NCI-H2196 (cell line): Measurements from ENCODE around the gene ACAP1.

ENCODE experiments used
- DNase-seq: peaks from one replicate; lab custom pipeline; 2025; ENCODE audit not compliant: unreplicated experiment; lab: John Stamatoyannopoulos, UW

Gene ACAP1

GRCh38 chr17:7383742-7384488 is 47.6 kb downstream of the ACAP1 start:
- DNase-seq: peak; percentile 56

GRCh38 chr17:7384489-7385081 is 48.3 kb downstream of the ACAP1 start:
- DNase-seq: no peak

DNA sequence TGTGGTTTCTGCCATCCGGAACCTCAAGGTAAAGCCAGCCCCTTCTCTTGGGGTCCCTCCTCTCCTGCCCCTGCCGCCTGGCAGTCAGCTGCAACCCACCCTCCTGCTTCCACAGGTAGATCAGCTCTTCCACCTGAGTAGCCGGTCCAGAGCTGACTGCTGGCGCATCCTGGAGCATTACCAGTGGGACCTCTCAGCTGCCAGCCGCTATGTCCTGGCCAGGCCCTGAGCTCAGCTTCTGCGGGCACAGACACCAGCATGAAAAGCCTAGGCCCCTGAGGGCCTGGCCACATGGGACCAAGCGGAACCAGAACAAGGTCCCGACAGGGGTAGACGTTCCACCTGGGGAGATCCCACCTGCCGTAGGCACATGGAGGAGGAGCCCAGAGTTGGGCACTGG is 52.5 kb downstream of the ACAP1 start:
- DNase-seq: no peak

GRCh38 chr17:7389924-7390910 is 53.9 kb downstream of the ACAP1 start:
- DNase-seq: no peak

DNA sequence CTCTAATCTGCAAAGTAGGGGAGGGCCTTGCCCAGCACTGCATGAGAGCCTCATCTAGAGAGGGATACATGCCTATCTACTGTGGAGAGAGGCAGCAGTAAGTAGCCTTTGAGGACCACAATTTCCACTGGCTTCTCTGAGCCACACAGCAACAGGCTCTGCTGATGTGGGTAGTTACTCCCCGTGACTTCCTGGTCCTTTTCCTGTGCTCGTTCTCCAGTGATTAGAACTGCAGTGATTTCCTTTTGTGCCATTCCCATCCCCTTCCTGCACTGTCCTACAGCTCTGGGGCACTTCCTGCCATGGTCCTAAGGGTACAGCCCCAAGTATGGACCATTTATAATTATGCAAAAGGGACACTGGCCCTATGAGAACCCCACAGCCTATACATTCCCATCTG is 55.0 kb downstream of the ACAP1 start:
- no peak for DNase-seq

GRCh38 chr17:7392696-7393612 is 56.6 kb downstream of the ACAP1 start:
- DNase-seq: no peak

GRCh38 chr17:7393613-7394451 is 57.5 kb downstream of the ACAP1 start:
- DNase-seq: no peak

DNA sequence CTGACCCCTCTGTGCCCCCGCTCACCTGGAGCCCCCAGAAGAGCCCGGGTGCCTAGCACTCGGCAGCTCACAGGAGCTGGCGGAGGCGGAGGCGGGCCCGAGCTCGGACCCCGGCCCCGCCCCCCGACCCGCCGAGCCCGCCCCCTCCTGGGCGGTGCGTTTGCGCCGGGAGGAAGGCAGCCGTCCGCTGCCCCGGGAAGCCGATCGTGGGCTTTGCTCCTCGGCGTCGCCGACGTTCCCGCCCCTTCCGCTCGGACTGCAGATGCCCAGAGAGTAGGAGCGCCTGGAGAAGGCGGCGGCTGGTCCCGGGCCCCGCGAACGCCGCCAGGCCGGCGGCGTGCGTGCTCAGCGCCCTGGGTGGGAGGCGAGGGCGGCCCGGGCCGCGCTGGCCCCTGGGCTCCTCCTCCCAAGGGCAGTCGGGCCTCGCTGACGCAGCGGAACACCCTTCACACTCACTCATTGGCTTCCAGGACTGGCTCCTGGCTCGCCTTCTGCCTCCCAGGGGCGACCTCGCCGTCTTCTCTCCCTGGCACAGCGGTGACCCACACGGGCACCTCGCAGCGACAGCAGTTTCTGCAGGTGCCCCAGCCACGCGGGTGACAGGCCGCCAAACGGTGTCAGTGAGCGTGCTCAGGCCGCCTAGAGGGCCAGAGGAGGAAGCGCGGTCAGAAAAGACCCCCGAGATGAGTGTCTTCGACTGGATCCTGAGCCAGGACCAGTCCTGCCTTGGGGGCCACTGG is 58.3 kb downstream of the ACAP1 start, which contains the start of gene PLSCR3:
PLSCR3 (minus strand) TSS at position 74 of the 740 bp plus-strand sequence. CDS start 415 bp downstream, outside the sequence.
- peak; percentile 54 for DNase-seq

DNA sequence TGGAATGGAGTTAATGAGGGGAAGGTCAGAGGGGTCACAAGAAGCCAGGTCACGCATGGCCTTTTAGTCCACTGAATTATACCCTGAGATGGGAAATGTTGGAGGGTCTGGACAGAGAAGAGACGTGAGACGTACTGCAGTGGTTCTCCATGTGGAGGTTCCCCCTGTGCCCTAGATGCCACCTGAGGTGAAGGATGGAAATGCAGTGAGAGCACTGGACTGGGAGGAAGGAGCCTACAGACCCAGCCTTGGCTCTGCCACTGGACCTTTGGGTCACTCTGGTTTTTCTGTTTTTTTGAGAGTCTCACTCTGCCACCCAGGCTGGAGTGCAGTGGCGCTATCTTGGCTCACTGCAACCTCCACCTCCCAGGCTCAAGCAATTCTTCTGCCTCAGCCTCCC is 59.8 kb downstream of the ACAP1 start:
- no peak for DNase-seq

- DNase-seq: no peak
These were observed 62.3 kb downstream of the ACAP1 start for GRCh38 chr17:7398612-7399011.
